Parathyroid adenoma (tissue), 2 donors: ENCODE data around the gene ARFGAP1.

Experiments
- H2AFZ ChIP-seq: fragments of 300-600 bp; sonication (generic); one replicate; pipeline ENCODE4 v1.7.0; 2017; ENCODE audit warnings: antibody characterized with exemption, mild to moderate bottlenecking
- H3K27ac ChIP-seq: fragments of 300-600 bp; sonication (generic); one replicate; pipeline ENCODE4 v1.7.0; 2017
- H3K27me3 ChIP-seq: fragments of 300-600 bp; sonication (generic); one replicate; pipeline ENCODE4 v1.7.0; 2017; ENCODE audit warnings: low read length; ENCODE audit not compliant: control insufficient read depth, insufficient read depth
- H3K36me3 ChIP-seq: fragments of 300-600 bp; sonication (generic); one replicate; pipeline ENCODE4 v1.7.0; 2017; ENCODE audit warnings: low read length; ENCODE audit not compliant: control insufficient read depth, insufficient read depth
- H3K4me1 ChIP-seq: fragments of 300-600 bp; sonication (generic); one replicate; pipeline ENCODE4 v1.7.0; 2017; ENCODE audit warnings: control low read depth
- H3K4me2 ChIP-seq: fragments of 300-600 bp; sonication (generic); one replicate; pipeline ENCODE4 v1.7.0; 2017; ENCODE audit warnings: low read length
- H3K4me3 ChIP-seq: fragments of 300-600 bp; sonication (generic); one replicate; pipeline ENCODE4 v1.7.0; 2017; ENCODE audit warnings: low read depth, low read length
- H3K79me2 ChIP-seq: fragments of 300-600 bp; sonication (generic); one replicate; pipeline ENCODE4 v1.7.0; 2017; ENCODE audit warnings: control low read depth
- H3K9ac ChIP-seq: fragments of 300-600 bp; sonication (generic); one replicate; pipeline ENCODE4 v1.7.0; 2017; ENCODE audit warnings: mild to moderate bottlenecking
- H3K9me3 ChIP-seq: fragments of 300-600 bp; sonication (generic); one replicate; pipeline ENCODE4 v1.7.0; 2017; ENCODE audit warnings: low read length; ENCODE audit not compliant: control insufficient read depth
- CTCF ChIP-seq: fragments of 300-600 bp; sonication (generic); IDR thresholded peaks from one replicate; pipeline ENCODE4 v1.7.0; 2017; ENCODE audit warnings: antibody characterized with exemption, mild to moderate bottlenecking
- donor health status: primary hyperparathyroidism.

The ARFGAP1 gene

GRCh38 chr20:63287697-63288580 is 15.3 kb downstream of the ARFGAP1 start:
- no peak for TF ChIP-seq CTCF
- Histone ChIP-seq H3K4me2 (no peak overlapping the region), H3K4me3 (no peak overlapping the region)

GRCh38 chr20:63288581-63289251 is 16.1 kb downstream of the ARFGAP1 start:
- Histone ChIP-seq H3K9me3 (no peaks in the 10 kb centered on the region), H3K79me2 (no peaks in the 10 kb centered on the region), H3K27me3 (no peaks in the 10 kb centered on the region), H3K4me3 (no peak overlapping the region), H2AFZ (no peak overlapping the region), H3K4me2 (no peak overlapping the region), H3K27ac (no peak overlapping the region), H3K4me1 (no peaks in the 10 kb centered on the region), H3K36me3 (no peaks in the 10 kb centered on the region), H3K9ac (no peak overlapping the region)
- TF ChIP-seq CTCF = no peak

More at GRCh38 chr20:63287697-63288580, 15.3 kb downstream of the ARFGAP1 start:
- H3K4me1 ChIP-seq = no peaks in the 10 kb centered on the region
- H3K36me3 ChIP-seq = no peaks in the 10 kb centered on the region
- no peaks in the 10 kb centered on the region for H3K27me3 ChIP-seq
- H3K9ac ChIP-seq = no peak overlapping the region
- H3K9me3 ChIP-seq = no peaks in the 10 kb centered on the region
- no peak overlapping the region for H3K27ac ChIP-seq
- no peaks in the 10 kb centered on the region for H3K79me2 ChIP-seq
- no peak overlapping the region for H2AFZ ChIP-seq

GRCh38 chr20:63289311-63290135 is 16.9 kb downstream of the ARFGAP1 start:
- Histone ChIP-seq H3K9ac (no peak overlapping the region), H3K36me3 (no peaks in the 10 kb centered on the region), H3K79me2 (no peaks in the 10 kb centered on the region), H2AFZ (no peak overlapping the region), H3K4me2 (no peak overlapping the region), H3K4me3 (no peak overlapping the region), H3K4me1 (no peaks in the 10 kb centered on the region), H3K27me3 (no peaks in the 10 kb centered on the region), H3K27ac (no peak overlapping the region), H3K9me3 (no peaks in the 10 kb centered on the region)
- TF ChIP-seq CTCF = no peak

GRCh38 chr20:63290136-63290676 is 17.6 kb downstream of the ARFGAP1 start:
- Histone ChIP-seq H3K4me3 (no peak overlapping the region), H3K27me3 (no peaks in the 10 kb centered on the region), H3K79me2 (no peaks in the 10 kb centered on the region), H3K4me2 (no peak overlapping the region), H3K4me1 (no peaks in the 10 kb centered on the region), H3K27ac (no peak overlapping the region), H3K9ac (no peak overlapping the region), H3K36me3 (no peaks in the 10 kb centered on the region), H3K9me3 (no peaks in the 10 kb centered on the region), H2AFZ (no peak overlapping the region)
- TF ChIP-seq CTCF = no peak
